ENCODE data around the gene PRPF18.

PRPF18 gene

DNA sequence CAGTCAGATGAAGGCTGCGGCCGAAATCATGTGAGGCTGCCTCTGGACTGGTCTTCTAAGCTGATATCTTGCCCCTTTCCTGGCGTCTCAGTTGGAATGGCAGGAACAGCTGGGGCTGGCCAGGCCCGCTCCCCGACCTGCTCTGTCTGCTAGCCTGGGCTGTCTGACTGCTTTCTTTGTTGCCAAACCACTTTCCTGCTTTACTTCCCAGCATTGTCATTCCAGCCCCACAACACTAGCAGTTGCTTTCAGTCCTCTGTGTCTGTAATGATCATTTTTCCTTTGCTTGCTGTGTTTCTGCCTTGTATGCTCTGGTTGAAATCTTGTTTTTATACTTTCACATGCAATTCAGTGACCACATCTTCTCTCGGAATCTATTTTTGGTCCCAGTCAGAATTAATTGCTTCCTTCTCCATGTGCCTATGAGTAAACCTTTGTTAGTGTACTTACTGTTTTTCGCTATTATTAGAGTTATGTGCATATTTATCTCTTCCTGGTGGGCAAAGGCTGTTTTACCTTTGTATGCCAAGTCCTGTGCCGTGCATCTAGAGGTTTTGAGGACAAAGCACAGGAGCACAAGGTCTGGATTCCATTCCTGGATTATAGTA, 21.6 kb downstream of the PRPF18 start:
- DNase-seq = peak; percentile 73

DNA sequence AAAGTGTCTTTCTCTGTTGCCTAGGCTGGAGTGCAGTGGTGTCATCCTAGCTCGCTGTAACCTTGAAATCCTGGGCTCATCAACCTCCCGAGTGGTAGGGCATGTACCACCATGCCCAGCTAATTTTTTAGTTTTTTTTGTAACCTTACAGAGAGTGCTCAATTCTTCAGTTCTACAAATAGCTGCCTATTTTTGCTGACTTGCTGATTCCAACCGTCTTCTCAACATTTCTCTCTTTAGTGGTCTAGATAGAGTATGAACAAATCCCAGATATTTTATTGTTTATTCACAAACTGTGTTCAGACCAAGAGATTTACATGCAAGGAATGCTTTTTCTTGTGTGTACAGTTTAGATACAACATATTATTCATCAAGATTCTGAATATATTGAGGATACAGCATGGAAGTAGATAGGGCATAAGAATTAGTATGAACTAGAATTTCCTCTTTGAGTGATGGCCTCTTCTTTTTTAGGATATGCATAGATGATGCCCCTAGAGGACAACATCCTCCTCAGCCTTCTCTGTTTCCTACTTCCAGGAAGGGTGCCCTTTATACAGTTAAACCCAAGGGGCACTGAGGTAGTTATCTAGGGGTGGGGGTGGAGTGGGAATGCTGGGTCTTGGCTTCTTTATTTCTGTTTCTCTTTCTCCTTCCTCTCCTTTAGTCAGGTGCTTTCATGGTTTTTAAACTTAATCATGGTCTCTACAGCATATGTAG, 26.0 kb downstream of the PRPF18 start:
- no peak for DNase-seq

- DNase-seq = no peak
Observed at GRCh38 chr10:13613519-13613918, 26.8 kb downstream of the PRPF18 start.

DNA sequence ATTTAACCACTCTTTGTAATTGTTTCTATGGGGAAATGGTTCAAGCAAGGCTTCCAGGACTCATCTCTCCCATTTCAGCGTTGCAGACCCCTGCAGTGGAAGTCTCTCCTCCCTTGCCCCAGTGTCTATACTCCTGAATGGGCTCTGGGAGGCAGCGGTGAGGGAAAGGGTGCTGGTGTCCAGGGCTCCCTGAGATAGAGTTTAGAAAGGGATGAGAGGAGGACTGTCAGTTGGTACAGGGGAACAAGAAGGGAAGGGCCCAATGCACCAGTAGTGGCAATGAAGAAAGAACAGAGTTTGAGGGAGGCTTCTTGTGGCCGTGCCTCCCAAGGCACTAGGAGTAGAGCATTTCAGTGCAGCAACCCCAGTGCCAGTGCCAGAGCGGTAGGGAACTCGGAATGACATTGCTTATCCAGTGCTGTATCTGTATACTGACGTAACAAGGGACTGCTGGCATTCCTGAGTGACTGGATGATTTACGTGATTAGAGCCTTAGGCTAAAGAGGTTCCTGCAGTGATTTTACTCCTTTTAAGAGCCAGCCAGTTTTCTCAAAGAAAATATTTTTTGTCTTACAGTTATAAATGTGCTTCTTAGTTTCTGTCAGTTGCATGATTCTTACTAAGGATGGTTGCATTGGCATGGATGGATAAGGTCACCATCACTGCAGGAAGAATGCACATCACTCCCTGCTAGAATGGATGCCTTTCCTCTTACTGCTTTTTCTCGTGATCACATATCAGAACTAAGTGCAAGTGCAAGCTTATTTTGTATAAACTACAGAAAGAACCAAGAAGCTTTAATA, 28.0 kb downstream of the PRPF18 start:
- DNase-seq = no peak

- no peak for DNase-seq
Observed at GRCh38 chr10:13615650-13616300, 29.0 kb downstream of the PRPF18 start.

DNA sequence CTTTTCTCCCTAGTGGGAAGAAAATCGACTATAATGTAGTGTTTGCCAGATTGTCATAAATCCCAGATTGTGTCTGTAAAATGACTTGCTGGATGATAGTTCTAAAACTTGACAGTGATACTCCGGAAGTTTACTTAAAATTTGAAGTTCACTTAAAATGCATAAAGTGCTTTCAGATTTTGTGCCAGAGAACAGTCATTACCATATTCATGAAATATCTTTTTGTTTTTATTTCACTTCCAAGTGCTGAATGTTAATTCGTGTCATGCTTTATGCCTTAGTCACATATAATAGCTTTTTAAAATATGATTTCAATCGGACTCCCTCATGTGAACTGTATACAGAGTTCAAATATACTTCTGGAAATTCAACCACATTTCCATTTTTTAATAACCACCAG, 30.4 kb downstream of the PRPF18 start:
- DNase-seq = no peak

GRCh38 chr10:13621931-13622330, 35.2 kb downstream of the PRPF18 start:
- no peak for DNase-seq

GRCh38 chr10:13624630-13625029, 37.9 kb downstream of the PRPF18 start:
- DNase-seq = no peak

DNA sequence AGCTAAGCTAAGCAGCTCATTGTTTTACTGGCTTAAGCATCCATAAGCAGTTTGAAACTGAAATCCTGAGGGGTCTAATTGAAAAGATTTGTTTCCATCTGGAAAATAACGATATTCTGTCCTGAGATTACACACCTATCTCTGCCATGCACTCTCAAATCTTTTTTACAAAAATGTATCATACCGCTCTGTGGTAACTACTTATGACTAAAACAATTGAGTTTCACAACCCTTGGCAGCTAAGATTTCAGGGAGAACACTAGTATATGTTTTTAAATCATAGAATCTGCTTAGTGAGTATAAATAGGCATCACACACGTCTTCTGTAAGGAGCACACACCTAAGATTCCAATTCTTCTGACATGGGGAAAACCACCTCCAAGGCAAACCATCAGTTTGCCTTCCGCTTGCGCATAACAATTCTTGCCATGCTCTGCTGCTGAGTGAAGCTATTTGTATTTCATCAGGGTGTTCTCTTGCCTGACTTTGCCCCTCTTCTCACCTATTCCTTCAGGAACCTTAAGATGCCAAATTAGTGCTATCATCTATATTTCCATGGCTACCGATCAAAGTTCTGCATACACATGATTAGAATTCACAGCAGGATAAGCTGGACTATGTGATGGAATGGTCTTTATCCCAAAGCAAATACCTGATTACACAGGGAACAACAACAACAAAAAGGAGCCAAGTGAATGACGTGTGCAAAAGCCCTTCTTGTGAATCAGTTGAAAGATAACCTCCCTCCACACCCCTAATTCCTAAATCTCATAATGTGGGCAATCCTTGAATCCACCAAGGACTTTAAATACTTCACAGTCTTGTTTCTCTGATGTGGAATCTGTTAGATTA, 40.9 kb downstream of the PRPF18 start:
- no peak for DNase-seq

GRCh38 chr10:13628661-13629060, 41.9 kb downstream of the PRPF18 start:
- DNase-seq = no peak

DNA sequence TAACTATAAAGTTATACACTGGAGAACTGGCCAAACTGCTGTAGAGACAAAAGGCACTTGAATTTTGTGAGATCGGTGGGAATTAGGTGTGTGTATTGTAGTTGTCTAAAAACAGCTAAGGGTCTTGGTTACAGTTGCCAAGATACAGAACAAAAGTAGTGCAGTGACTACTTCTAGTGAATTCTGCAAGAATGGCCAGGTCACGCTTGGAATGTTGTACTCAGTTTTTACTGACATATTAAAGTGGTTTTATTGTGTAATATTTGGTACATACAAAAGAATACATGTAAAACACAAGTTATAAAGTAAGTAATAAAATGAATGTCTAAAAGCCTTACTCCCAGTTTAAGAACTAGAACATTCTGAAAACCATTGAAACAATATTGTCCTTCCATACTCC, 42.4 kb downstream of the PRPF18 start:
- DNase-seq = no peak

- DNase-seq = no peak
Observed at GRCh38 chr10:13630231-13630630, 43.5 kb downstream of the PRPF18 start.

DNA sequence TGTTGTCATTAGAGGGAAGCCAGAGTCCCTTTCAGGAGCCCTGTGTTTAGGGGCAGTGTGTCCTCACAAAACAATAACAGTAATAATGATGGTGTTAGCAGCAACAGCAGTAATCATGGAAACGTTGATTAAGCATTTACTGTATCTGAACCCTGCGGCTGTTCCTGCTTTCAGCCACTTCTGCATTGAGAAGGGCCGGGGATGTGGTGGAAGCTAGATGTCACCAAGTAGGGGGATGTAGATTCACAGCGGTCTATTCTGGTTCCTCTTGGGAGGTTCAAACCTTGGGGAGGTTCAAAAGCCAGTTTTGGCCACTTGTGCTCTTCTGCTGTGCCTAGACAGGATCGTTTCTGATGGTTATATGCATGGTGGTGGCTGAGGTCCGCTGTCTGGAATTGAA, 44.8 kb downstream of the PRPF18 start:
- no peak for DNase-seq

DNA sequence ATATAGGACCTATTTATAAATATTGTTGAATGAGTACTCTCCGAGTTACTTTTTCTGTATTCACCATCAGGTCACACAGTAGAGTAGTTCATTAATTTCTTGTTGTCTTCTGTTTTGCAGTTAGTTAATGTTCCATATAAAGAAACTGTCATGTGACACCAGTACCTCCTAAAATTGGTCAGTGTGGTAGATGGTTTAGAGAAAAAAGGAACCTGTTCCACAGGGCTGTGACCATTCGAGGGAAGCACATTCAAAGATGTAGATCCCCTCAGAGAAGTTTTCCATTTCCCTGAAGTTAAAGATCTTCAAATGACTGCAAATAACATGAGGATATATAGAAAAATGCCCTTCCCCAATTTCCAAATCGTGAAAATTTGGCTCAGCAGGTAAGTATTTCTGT, 45.7 kb downstream of the PRPF18 start:
- no peak for DNase-seq

DNA sequence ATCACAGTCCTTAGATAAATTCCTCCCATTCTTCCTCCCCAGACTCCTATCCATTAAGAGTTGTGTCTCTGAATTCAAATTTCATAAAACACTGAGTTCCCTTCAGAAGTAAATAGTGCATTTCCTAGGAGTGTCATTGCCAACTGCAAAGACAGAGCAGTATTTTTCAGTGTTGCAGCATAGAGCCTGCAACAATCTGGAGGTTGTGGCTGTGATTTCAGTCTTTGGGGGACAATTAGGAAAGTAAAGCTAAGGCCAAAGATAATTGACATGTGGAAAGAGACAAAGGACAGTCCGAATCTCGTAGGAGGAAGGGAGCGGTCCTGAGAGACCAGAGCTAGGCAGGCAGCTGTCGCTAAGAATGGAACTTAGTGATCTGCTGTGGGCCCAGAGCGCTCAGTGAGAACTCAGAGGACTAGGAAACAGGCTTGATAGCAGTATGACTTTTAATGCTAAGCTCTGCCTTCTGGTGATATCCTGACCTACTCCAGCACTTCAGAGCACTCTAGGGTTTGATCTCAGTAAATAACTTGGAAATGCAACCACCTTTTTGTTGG, 46.2 kb downstream of the PRPF18 start:
- peak; percentile 59 for DNase-seq

DNA sequence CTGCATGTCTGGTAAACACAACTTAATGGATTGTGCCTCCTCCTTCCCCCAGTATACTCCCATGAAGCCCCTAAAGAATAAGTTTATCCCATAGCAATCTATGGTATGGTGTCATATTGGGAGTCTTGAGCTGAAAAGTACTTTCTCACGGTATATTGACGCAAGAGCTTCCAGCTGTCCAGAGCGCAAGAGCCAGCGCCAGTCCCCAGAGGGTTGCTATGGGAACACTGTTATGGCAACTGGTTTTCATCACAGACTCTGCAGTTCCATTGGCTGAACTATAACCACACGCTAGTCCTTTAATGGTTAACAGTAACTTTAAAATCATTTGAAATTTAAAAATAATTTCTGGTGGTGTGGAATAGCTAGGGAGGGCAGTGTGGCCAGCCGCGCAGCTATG, 46.9 kb downstream of the PRPF18 start:
- DNase-seq = peak; percentile 92

DNA sequence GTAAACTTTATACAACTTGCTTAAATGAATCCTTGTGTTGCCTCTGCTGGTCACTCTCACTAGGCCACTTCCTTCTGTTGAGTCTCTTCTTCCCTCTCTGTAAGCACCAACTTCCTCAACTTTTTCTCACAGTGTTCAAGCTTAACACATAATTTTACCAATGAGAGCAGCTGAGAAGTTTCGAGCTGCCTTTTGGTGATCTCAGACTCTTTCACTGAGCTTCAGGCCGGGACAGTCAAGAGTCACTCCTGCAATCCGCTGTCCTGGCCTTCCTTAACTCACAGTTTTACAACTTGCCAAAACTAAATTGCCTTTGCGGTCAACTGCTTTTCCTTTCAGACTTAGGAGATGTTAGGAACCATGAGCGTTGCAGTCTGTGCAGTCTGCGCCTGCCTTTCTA, 47.4 kb downstream of the PRPF18 start:
- peak; percentile 59 for DNase-seq

GRCh38 chr10:13636776-13637175, 50.0 kb downstream of the PRPF18 start:
- no peak for DNase-seq

- DNase-seq = no peak
Observed at GRCh38 chr10:13637303-13637856, 50.6 kb downstream of the PRPF18 start.

- no peak for DNase-seq
Observed at GRCh38 chr10:13637894-13638293, 51.1 kb downstream of the PRPF18 start.

GRCh38 chr10:13642293-13642692, 55.5 kb downstream of the PRPF18 start:
- DNase-seq = no peak

GRCh38 chr10:13643016-13643415, 56.3 kb downstream of the PRPF18 start:
- no peak for DNase-seq

Data from femur (tissue), 1 donor.